EH (cell line): ENCODE measurements around the gene R3HDM1.
A peak's percentile ranks its signal among the peaks of the same experiment; 100 is the strongest.
"Not testable (repeated sequence)": the region's sequence is repeated elsewhere in the genome, so short reads cannot be mapped to it uniquely, and the experiment has no call there.

Experiments used
- DNase-seq: peaks from one replicate; pipeline ENCODE4 v3.0.0-alpha.2; 2015; ENCODE audit warnings: low read depth

The R3HDM1 gene

GRCh38 chr2:135531231-135532197 lies at the start of gene R3HDM1:
R3HDM1 (plus strand) TSS chr2:135531484; CDS start chr2:135604846, 73,362 bp downstream.
- DNase-seq, result peak; percentile 100

GRCh38 chr2:135485441-135485840 lies 45.8 kb upstream of the R3HDM1 start:
- DNase-seq, result peak; percentile 34

- peak; percentile 80 for DNase-seq
Measured at GRCh38 chr2:135490376-135490775, 40.9 kb upstream of the R3HDM1 start.

- peak; percentile 64 for DNase-seq
Measured at GRCh38 chr2:135494503-135494902, 36.8 kb upstream of the R3HDM1 start.

- no peak for DNase-seq
Measured at GRCh38 chr2:135494917-135495316, 36.4 kb upstream of the R3HDM1 start.

GRCh38 chr2:135498588-135498987 lies 32.7 kb upstream of the R3HDM1 start:
- DNase-seq, result not testable (repeated sequence)

GRCh38 chr2:135504811-135505210 lies 26.5 kb upstream of the R3HDM1 start:
- DNase-seq, result no peak

GRCh38 chr2:135510577-135510976 lies 20.7 kb upstream of the R3HDM1 start:
- no peak for DNase-seq

GRCh38 chr2:135512099-135512498 lies 19.2 kb upstream of the R3HDM1 start:
- peak; percentile 5 for DNase-seq

GRCh38 chr2:135525786-135526185 lies 5.5 kb upstream of the R3HDM1 start:
- no peak for DNase-seq

- no peak for DNase-seq
Measured at GRCh38 chr2:135528006-135528405, 3.3 kb upstream of the R3HDM1 start.

- peak; percentile 99 for DNase-seq
Measured at GRCh38 chr2:135530313-135531230, 712 bp upstream of the R3HDM1 start, which contains the start of gene ZRANB3. ZRANB3 (minus strand) TSS chr2:135531218.

- peak; percentile 43 for DNase-seq
Measured at GRCh38 chr2:135532581-135532980, 1.3 kb downstream of the R3HDM1 start.

- not testable (repeated sequence) for DNase-seq
Measured at GRCh38 chr2:135533545-135533944, 2.3 kb downstream of the R3HDM1 start.

- no peak for DNase-seq
Measured at GRCh38 chr2:135546436-135546835, 15.2 kb downstream of the R3HDM1 start.

- DNase-seq, result no peak
Measured at GRCh38 chr2:135547311-135547710, 16.0 kb downstream of the R3HDM1 start.

- no peak for DNase-seq
Measured at GRCh38 chr2:135551356-135551755, 20.1 kb downstream of the R3HDM1 start.

GRCh38 chr2:135552887-135553286 lies 21.6 kb downstream of the R3HDM1 start:
- no peak for DNase-seq

GRCh38 chr2:135555311-135555710 lies 24.0 kb downstream of the R3HDM1 start:
- no peak for DNase-seq

- no peak for DNase-seq
Measured at GRCh38 chr2:135557530-135557929, 26.2 kb downstream of the R3HDM1 start.

GRCh38 chr2:135561925-135562324 lies 30.6 kb downstream of the R3HDM1 start:
- DNase-seq, result no peak

- DNase-seq, result peak; percentile 18
Measured at GRCh38 chr2:135563793-135564192, 32.5 kb downstream of the R3HDM1 start.
